ENCODE measurements around the gene LCE1B.

LCE1B gene

DNA sequence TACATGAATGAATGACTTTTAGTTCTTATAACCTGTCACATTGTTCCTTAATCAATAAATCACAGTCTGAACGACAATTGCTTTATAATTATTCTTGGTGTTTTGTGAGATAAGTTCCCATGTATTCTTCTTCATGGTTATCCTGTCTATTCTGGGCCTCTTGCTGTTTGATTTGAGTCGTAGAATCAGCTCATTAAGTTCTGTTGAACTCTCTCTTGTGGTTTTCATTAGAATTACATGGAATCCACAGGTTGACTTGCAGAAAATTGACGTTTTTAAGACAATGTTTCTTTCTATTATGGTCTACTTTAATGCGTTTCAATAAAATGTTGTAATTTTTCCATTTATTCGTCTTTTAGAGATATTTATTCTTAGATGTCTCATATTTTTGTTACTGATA, 11.5 kb downstream of the LCE1B start:
- TF ChIP-seq, protein P1, sequence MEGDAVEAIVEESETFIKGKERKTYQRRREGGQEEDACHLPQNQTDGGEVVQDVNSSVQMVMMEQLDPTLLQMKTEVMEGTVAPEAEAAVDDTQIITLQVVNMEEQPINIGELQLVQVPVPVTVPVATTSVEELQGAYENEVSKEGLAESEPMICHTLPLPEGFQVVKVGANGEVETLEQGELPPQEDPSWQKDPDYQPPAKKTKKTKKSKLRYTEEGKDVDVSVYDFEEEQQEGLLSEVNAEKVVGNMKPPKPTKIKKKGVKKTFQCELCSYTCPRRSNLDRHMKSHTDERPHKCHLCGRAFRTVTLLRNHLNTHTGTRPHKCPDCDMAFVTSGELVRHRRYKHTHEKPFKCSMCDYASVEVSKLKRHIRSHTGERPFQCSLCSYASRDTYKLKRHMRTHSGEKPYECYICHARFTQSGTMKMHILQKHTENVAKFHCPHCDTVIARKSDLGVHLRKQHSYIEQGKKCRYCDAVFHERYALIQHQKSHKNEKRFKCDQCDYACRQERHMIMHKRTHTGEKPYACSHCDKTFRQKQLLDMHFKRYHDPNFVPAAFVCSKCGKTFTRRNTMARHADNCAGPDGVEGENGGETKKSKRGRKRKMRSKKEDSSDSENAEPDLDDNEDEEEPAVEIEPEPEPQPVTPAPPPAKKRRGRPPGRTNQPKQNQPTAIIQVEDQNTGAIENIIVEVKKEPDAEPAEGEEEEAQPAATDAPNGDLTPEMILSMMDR (conservative IDR thresholded peaks at IDR 0.05) = 0 out of 2 replicates have a peak, but pooled peaks have one; percentile 14
- H3K27ac ChIP-seq = no peak overlapping the region

DNA sequence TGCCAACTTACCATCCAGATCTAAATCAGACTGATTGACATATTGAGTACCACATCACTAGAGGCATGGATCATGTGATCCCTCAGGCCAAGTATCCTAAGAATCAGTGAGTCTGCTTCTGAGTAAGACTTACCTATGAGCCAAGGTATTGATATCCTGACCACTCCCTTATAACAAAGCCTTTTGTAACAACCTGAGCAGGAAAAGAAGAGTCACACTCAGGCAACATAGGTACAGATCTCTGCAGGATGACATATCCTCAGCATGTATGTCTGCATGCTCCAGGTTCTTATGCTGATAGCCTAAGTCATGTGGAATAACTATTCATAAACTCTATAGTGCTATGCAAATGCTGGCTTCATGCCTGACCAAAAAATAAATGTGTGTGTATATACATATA, 13.2 kb downstream of the LCE1B start:
- TF ChIP-seq, protein P1 (conservative IDR thresholded peaks at IDR 0.05) = no peak
- no peak overlapping the region for H3K27ac ChIP-seq

DNA sequence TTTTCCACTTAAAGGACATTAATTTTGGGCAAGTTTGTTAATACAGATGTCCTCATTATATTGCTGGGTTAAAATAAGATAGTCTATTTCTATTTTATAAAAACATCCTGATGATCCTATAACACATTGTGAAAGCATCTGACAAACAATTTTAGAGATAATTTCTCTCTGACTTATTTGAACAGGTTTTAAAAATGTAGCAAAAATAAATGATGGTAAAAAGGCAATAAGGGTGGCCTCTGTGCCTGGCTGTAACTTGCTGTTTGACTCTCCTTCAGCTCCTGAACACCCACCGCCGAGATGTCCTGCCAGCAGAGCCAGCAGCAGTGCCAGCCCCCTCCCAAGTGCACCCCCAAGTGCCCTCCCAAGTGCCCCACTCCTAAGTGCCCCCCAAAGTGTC, 15.4 kb downstream of the LCE1B start, which contains the start of gene LCE1A:
TSS of gene LCE1A (plus strand) at position 301 of the 400 bp plus-strand sequence. CDS start at position 301, 0 bp downstream.
- H3K27ac ChIP-seq = no peak within 1 kb of the TSS
- TF ChIP-seq, protein P1 (conservative IDR thresholded peaks at IDR 0.05) = no peak

DNA sequence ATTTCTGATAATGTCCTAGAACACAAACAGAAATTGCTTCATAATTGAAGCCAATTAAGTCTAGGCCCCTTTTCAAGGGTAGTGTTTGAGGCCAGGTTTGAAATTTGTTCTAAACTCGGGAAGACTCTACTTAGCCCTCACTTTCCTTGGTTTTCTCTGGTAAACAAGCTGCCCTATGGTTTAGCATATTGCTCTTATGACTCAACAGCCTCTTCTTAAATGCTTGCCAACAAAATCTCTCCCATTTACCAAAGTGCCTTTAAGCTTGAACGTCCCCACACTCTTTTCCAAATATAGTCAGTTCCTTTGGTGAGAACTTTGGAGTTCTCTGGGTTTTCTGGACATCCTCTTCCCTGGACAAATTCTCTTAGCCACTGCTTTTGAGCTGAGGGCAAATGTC, 25.1 kb downstream of the LCE1B start:
- no peak overlapping the region for H3K27ac ChIP-seq
- TF ChIP-seq, protein P1 (conservative IDR thresholded peaks at IDR 0.05) = no peak

DNA sequence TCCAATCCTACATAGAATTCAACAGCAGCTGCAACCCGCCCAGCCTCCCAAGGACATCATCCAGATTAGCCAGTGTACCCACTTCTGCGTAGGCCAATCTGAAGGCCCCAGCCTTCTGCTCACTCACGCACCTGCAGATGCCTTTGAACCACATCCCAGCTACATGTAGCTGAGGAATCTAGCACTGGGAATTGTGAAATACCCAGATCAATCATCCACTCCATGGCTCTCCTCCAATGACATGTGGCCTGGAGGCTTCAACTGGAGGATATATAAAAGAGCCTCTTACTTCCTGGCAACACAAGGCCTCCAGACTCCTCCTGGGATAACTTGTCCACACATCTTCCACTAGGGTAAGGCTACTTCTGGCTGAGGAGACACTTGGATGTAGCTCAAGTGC, 30.8 kb downstream of the LCE1B start, which contains the start of gene LCE6A:
TSS of gene LCE6A (plus strand) at position 301 of the 400 bp plus-strand sequence. CDS start 665 bp downstream, outside the sequence.
- TF ChIP-seq, protein P1 (conservative IDR thresholded peaks at IDR 0.05) = no peak
- no peak within 1 kb of the TSS for H3K27ac ChIP-seq

DNA sequence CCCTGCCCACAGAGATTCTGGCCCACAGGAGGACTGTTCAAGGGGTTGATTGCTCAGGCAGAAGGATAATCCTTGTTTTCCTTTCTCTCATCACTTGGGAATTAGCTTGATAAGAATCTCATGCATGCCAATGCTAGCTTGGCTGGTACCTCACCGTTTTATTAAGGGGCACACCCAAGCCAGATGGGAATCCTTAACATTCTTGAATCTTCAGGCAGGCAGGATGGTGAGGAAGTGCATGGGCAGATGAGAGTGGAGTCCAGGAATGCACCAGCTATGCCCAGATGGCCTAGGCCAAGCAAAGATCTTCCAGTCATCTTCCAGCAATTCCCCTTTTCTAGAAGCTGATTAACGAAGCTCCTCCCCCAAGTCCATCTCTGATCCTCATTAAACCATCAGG, 43.9 kb downstream of the LCE1B start:
- TF ChIP-seq, protein P1 (conservative IDR thresholded peaks at IDR 0.05) = no peak
- no peak overlapping the region for H3K27ac ChIP-seq

DNA sequence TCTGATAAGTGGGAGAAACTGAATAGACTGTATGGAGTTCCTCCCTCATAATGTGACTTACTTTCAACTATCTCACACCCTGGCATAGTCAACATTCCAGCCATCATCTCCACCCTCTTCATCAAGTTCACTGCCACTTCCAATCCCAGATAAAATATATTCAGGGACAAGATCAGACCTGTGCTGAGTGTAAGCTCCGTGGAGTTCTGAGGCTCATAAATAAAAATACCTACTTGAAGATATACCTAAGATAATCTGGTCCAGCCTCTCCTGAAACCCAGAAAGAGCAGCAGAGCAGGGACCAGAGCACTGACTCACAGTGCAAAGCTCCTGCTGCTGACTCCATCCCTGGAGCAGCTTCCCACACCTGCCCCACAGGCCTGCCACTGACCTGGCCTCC, 46.3 kb downstream of the LCE1B start:
- TF ChIP-seq, protein P1 (conservative IDR thresholded peaks at IDR 0.05) = no peak
- no peak overlapping the region for H3K27ac ChIP-seq

Data from VCaP (cell line).